HG03521 (cell line): ENCODE results near the gene FBXO10.

Experiments used
- ATAC-seq: cut with Tn5 transposase; IDR thresholded peaks from one replicate; pipeline ENCODE4 v1.9.1; 2021; ENCODE audit warnings: mild to moderate bottlenecking, moderate library complexity; ENCODE audit not compliant: unreplicated experiment

Gene FBXO10

GRCh38 chr9:37593883-37594448 lies 17.8 kb upstream of the FBXO10 start:
- ATAC-seq, result no peak

DNA sequence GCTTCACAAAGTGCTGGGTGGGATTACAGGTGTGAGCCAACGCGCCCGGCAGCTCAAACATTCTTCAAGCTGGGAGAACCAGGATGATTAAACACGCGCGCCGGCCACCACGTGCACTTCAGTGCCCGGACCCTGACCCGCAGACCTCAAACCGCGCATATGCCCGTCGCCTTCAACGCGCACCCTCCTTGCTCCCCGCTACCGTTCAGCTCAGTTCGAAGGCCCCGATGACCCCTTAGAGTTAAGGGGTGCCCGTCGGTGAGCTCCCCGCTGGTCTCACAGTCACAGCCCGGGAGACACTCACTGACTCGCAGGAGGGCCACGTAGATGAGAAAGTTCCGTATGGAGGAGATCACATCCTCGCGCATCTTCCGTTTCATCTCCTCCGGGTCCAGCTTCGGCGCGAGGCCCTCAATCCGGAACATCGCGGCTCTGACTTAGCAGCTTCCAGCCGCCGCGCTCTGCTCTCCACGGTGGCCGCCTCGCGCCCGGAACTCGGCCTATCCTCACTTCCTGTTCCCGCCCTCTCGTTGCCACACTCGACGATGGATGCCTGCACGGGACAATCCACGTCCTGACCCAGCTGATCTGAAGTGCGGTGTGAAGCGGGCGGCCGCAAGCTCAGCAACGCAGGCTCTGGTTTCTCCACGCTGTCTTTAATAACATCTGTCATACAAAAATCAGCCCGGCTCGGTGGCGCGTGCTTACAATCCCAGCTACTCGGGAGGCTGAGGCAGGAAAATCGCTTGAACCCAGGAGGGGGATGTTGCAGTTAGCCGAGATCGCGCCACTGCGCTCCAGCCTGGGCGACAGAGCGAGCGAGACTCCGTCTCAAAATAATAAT lies 16.1 kb upstream of the FBXO10 start, which contains the start of gene TOMM5:
TSS of gene TOMM5 (minus strand) at position 490 of the 844 bp plus-strand sequence. CDS start at position 425, 65 bp downstream.
- peak; percentile 84 for ATAC-seq

DNA sequence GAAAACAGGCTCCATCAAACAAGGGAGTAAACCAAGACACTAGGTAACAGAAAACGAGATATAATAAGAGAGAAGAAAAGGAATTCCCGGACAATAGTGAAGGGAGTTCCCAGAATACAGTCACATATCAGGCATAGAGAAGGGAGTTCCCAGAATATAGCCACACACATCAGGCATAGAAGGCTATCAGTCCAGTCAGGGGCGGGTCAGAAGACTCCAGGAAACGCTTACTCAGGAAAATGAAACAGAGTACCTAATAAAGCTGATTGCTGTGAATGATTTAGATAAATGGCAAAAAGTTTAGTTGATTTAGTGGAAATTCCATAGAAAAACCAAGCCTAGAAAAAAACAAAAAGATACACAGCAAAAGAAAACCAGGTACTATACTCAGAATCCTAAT lies 11.3 kb upstream of the FBXO10 start:
- no peak for ATAC-seq

- ATAC-seq, result no peak
These were observed 7.4 kb upstream of the FBXO10 start for GRCh38 chr9:37583522-37584121.

- no peak for ATAC-seq
These were observed 6.5 kb upstream of the FBXO10 start for GRCh38 chr9:37582548-37583157.

- ATAC-seq, result peak; percentile 42
These were observed 667 bp downstream of the FBXO10 start for GRCh38 chr9:37575511-37575914.

DNA sequence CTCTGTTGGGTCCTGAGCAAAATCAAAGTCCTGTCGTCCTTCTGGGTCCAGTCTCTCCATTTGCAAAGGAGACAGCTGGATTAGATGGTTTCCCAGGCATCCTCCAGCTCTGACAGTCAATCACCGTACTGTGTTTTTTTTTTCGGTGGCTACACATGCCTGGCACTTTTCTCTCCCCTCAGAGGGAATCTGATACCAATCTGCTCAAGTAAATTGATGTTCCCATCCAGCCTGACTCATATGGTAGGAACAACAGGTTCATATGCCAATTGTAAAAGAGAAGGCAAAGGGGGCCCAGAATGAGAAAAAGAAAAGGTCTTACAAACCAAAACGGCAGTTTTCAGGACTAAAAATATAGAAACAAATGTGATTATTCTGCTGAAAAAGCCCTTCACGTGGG lies 1.2 kb downstream of the FBXO10 start:
- no peak for ATAC-seq

- no peak for ATAC-seq
These were observed 1.9 kb downstream of the FBXO10 start for GRCh38 chr9:37574241-37574721.

DNA sequence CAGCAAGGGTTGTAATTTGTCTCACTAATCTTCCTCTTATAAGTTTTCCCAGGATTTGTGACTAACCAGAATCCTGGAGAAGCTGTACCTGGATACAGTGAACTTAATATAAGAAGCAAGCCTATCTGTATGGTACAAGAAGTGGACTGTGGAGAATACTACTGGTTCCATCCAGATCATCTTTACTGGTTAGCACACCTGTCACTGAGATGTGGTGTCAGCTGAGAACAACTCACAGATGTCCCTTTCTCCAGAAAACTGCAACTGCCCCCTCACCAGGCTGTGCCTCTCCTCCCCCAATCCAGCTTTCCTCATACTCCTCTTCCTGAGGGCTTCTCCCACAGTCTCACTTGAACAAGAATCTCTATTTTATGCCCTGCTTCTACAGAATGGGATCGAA lies 4.9 kb downstream of the FBXO10 start:
- no peak for ATAC-seq

- ATAC-seq, result no peak
These were observed 9.5 kb downstream of the FBXO10 start for GRCh38 chr9:37566716-37567115.

DNA sequence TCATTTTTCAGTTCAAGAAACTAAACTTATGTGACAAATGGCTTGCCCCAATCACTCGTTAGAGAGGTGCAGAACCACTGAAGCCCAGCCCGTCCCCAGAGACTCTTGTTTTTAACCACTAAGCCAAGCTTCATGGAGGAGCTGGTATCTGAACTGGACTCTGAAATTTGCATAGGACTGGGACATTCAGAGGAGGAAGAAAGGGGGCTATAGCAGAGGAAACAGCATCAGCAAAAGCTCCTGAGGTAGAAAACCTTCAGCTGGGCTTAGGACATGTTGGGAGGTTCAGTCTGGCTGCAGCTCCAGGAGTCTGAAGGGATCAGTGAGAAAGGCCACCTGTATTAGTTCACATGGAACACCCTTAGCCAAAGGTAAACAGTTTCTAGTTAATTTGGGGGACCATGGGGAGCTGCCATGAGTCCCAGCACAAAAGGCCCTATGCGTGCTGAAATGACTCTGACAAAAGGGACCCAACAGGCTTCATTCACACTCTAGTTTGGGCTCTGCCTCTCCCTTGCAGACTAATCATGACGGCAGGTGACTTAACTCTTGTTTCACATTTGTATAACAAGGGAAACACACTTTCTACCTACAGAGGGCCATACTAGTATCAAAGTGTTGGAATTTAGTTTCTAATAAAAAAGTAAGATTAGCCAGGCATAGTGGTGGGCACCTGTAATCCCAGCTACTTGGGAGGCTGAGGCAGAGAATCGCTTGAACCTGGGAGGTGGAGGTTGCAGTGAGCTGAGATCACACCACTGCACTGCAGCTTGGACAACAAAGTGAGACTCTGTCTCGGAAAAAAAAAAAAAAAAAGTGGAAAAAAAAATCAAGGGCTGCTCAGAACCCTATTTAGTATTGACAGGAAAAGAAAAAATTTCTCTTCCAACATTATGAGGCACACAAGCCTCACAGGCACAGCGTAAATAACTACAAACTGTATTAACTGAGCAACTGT lies 10.2 kb downstream of the FBXO10 start:
- no peak for ATAC-seq

DNA sequence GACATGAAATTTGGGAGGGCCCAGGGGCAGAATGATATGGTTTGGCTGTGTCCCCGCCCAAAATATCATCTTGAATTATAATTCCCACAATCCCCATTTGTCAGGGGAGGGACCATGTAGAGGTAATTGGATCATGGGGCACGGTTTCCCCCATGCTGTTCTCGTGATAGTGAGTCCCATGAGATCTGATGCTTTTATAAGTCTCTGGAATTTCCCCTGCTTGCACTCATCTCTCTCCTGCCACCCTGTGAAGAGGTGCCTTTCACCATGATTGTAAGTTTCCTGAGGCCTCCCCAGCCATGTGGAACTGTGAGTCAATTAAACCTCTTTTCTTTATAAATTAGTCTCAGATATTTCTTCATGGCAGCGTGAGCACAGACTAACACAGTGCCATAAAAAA lies 11.3 kb downstream of the FBXO10 start:
- ATAC-seq, result no peak

DNA sequence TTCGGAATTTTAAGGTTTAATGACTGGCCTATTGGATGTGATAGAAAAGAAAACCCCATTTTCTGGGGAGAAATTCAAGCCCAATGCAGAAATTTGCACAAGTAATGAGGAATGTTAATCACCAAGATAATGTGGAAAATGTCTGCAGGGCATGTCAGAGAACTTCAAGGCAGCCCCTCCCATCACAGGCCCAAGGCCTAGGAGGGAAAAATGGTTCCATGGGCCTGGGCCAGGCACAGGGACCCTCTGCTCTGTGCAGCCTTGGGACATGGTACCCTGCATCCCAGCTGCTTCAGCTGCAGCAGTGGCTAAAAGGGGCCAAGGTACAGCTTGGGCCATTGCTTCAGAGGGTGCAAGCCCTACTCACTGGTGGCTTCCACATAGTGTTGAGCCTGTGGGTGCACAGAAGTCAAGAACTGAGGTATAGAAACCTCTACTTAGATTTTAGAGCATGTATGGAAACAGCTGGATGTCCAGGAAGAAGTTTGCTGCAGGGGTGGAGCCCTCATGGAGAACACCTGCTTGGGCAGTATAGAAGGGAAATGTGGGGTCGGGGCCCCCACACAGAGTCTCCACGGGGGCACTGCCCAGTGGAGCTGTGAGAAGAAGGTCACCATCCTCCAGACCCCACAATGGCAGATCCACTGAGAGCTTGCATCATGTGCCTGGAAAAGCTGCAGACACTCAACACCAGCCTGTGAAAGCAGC lies 12.2 kb downstream of the FBXO10 start:
- no peak for ATAC-seq

- ATAC-seq, result no peak
These were observed 13.4 kb downstream of the FBXO10 start for GRCh38 chr9:37562826-37563225.

DNA sequence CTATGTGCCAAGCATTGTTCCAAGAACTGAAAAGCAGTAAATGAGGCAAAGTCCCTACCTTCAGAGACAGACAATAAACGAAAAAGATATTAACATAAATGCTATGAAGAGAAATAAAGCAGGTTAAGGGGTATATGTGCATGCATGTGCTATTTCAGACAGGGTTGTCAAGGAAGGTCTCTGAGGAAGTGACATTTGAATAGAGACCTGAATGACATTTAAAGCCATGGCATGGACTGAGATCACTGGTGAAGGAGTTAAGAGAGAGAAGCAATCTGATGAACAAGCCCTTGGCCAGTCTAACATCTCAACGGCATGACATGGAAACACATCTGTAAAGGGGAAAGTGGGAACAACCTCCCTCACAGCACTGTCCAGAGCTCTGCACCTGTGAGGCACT lies 14.5 kb downstream of the FBXO10 start:
- no peak for ATAC-seq

GRCh38 chr9:37559855-37560592 lies 16.2 kb downstream of the FBXO10 start:
- no peak for ATAC-seq

DNA sequence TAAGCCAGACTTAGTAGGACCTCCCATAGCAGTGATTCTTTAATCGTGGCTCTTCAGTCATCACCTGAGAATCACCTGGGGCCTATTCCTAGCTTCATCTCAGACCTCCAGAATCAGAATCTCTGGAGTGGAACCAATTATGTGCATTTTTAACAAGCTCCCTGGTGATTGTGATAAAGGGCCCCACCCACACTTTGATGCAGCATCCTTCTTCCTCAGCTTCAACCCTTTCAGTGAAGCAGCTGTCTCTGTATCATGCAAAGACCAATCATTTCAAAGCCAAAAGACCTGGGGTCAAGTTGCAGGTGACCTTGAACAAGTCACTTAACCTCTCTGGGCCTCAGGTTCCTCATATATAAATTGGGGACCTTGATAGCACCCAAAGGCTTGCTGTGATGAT lies 17.1 kb downstream of the FBXO10 start:
- no peak for ATAC-seq

- no peak for ATAC-seq
These were observed 20.4 kb downstream of the FBXO10 start for GRCh38 chr9:37555786-37556185.

GRCh38 chr9:37554318-37554717 lies 21.9 kb downstream of the FBXO10 start:
- ATAC-seq, result no peak
